GM12878 (cell line): Measurements from ENCODE around the gene IDS. TPM values are rescaled to one million over a fixed set of nuclear protein-coding genes. Genes with fewer than 3 reads are reported as not detected.

ENCODE experiments used
- ATAC-seq: fragments of 200-7000 bp; cut with Tn5 transposase; 3 replicates; pipeline ENCODE4 v1.9.1; 2020; ENCODE audit warnings: mild to moderate bottlenecking, moderate library complexity
- BruUV-seq: library from RNA; stranded (reverse); fragments of 400-500 nt; replicated peaks from 2 replicates; lab custom pipeline; 2021; lab: Mats Ljungman, UMichigan
- CTCF ChIA-PET: fragments of 300-600 bp; sonication (Branson Sonifier 250); formaldehyde crosslinking; extraction: SDS; loops from one replicate; lab custom pipeline; 2021; ENCODE audit warnings: inconsistent platforms; lab: Yijun Ruan, JAX
- POLR2A ChIA-PET: fragments of 350-600 bp; formaldehyde crosslinking; extraction: SDS; loops from one replicate; lab custom pipeline; 2021; ENCODE audit warnings: inconsistent platforms; lab: Charles Lee
- RAD21 ChIA-PET: fragments of 300-600 bp; sonication (Branson Sonifier 250); formaldehyde crosslinking; loops from one replicate; lab custom pipeline; 2023; ENCODE audit warnings: antibody characterized with exemption; ENCODE audit not compliant: unreplicated experiment; lab: Charles Lee
- SMC1A ChIA-PET: fragments of 300-600 bp; sonication (Branson Sonifier 250); formaldehyde crosslinking; loops from one replicate; lab custom pipeline; 2023; ENCODE audit not compliant: unreplicated experiment, uncharacterized antibody; lab: Charles Lee
- DNase-seq: peaks from one replicate; pipeline ENCODE4 v3.0.0-alpha.2; 2011; ENCODE audit warnings: low read depth, low spot score
- FAIRE-seq: peaks from 3 replicates; lab custom pipeline; 2011; peaks lifted over from hg19 to GRCh38; lab: Jason Lieb, UNC
- H2AFZ ChIP-seq: 2 replicates; pipeline ENCODE4 v1.6.0; 2011; ENCODE audit warnings: low read depth, low read length, control low read depth; ENCODE audit not compliant: control insufficient read depth
- H3K27ac ChIP-seq: 2 replicates; pipeline ENCODE4 v1.5.1; 2011; ENCODE audit warnings: control low read depth; ENCODE audit not compliant: control insufficient read depth, insufficient read depth
- H3K27me3 ChIP-seq, 2 experiments: replicated peaks in 1 of 2; 2 replicates each; pipeline versions ENCODE4 v1.6.0 to v1.6.1; 2011; ENCODE audit warnings: low read length in 1 of 2; ENCODE audit not compliant: control insufficient read depth in 2 of 2, insufficient read depth in 2 of 2
- H3K36me3 ChIP-seq, 2 experiments: 2 replicates each; pipeline ENCODE4 v1.5.1; 2011; ENCODE audit warnings: low read length in 1 of 2; ENCODE audit not compliant: control insufficient read depth in 2 of 2, insufficient read depth in 2 of 2
- H3K4me1 ChIP-seq: 2 replicates; pipeline ENCODE4 v1.6.1; 2011; ENCODE audit warnings: mild to moderate bottlenecking, low read length, moderate library complexity, mixed read lengths; ENCODE audit not compliant: control insufficient read depth, insufficient read depth
- H3K4me2 ChIP-seq: 2 replicates; pipeline ENCODE4 v1.6.0; 2011; ENCODE audit warnings: control low read depth; ENCODE audit not compliant: control insufficient read depth, insufficient read depth
- H3K4me3 ChIP-seq: fragments of 200-600 bp; sonication (generic); 2 replicates; pipeline ENCODE4 v1.5.1; 2016
- H3K79me2 ChIP-seq: 2 replicates; pipeline ENCODE4 v1.6.0; 2011; ENCODE audit warnings: low read length; ENCODE audit not compliant: control insufficient read depth, insufficient read depth
- H3K9ac ChIP-seq: 2 replicates; pipeline ENCODE4 v1.8.0; 2011; ENCODE audit warnings: low read length, control low read depth, mixed read lengths; ENCODE audit not compliant: control insufficient read depth, insufficient read depth
- H3K9me3 ChIP-seq: replicated peaks from 3 replicates; pipeline ENCODE4 v1.5.1; 2011; ENCODE audit warnings: mild to moderate bottlenecking, low read length; ENCODE audit not compliant: control insufficient read depth, insufficient read depth
- H4K20me1 ChIP-seq: 2 replicates; pipeline ENCODE4 v1.6.0; 2011; ENCODE audit not compliant: control insufficient read depth, insufficient read depth
- GATAD2B ChIP-seq: fragments of 450-650 bp; conservative IDR thresholded peaks from 2 replicates; pipeline ENCODE4 v1.6.1; 2017; ENCODE audit warnings: low read depth, mild to moderate bottlenecking, moderate library complexity
- SMAD5 ChIP-seq: IDR thresholded peaks from 2 replicates; pipeline ENCODE4 v1.6.1; 2016; ENCODE audit warnings: antibody characterized with exemption, low read depth
- ZNF24 ChIP-seq: fragments of 450-650 bp; IDR thresholded peaks from 2 replicates; pipeline ENCODE4 v1.6.1; 2017; ENCODE audit warnings: antibody characterized with exemption, mild to moderate bottlenecking
- WGBS: methylation state at CpG from one replicate; pipeline ENCODE4 v1.1.6; 2016; ENCODE audit warnings: low lambda C conversion rate; ENCODE audit not compliant: insufficient replicate concordance, insufficient coverage; ENCODE audit errors: missing lambda C conversion rate; 5-methylcytosine and 5-hydroxymethylcytosine counted together
- in situ Hi-C: fragments of 300-500 bp; cut with MboI; formaldehyde crosslinking; loops from 9 replicates; pipeline ENCODE4 v1.14.3; 2018; ENCODE audit warnings: mixed read lengths
- intact Hi-C: fragments of 100-400 bp; cut with micrococcal nuclease; formaldehyde crosslinking; loops from one replicate; pipeline ENCODE4 v1.14.2; 2022; ENCODE audit not compliant: unreplicated experiment
- polyA plus RNA-seq, 11 experiments: library from polyadenylated mRNA; depleted of rRNA in 4 of 11; unstranded in 6 of 11; stranded (reverse) in 5 of 11; fragments of >200 nt; fragmentation: Nextera tagmentation in 4 of 11; fragmentation: Illumina TruSeq in 1 of 11; extraction: Ambion mirVana in 4 of 11; extraction: Trizol in 1 of 11; gene quantifications; 1 replicate in 1 of 11; 2 replicates in 10 of 11; pipeline versions ENCODE4 v1.2.1 to v1.2.3, GENCODE V29; 2011 to 2016; ENCODE audit warnings: inconsistent platforms in 2 of 11, missing spikeins in 2 of 11, low read depth in 1 of 11
- total RNA-seq, 4 experiments: library from RNA; depleted of rRNA in 3 of 4; stranded (reverse); fragments of >200 nt in 3 of 4; fragmentation: Illumina TruSeq in 1 of 4; extraction: Trizol in 1 of 4; gene quantifications; 2 replicates each; pipeline versions ENCODE4 v1.2.1 to v1.2.3, GENCODE V29; 2013 to 2021
- TF ChIP-seq, protein P1 (sequence below): fragments of 150-350 bp; IDR thresholded peaks from 2 replicates; pipeline ENCODE4 v1.6.1; 2014; ENCODE audit warnings: mild to moderate bottlenecking, low read depth, low read length
- TF ChIP-seq, protein P2 (sequence below): fragments of 450-650 bp; IDR thresholded peaks from 2 replicates; pipeline ENCODE4 v1.6.1; 2018; ENCODE audit warnings: borderline replicate concordance, mild to moderate bottlenecking; ENCODE audit not compliant: partially characterized antibody

IDS gene
- total and polyA plus RNA-seq, 10 of the 15 experiments (the other 5 are each of a cell fraction or from before 2014, with no cell fraction given): 6.1 to 79.1 (median 51.7) TPM

DNA sequence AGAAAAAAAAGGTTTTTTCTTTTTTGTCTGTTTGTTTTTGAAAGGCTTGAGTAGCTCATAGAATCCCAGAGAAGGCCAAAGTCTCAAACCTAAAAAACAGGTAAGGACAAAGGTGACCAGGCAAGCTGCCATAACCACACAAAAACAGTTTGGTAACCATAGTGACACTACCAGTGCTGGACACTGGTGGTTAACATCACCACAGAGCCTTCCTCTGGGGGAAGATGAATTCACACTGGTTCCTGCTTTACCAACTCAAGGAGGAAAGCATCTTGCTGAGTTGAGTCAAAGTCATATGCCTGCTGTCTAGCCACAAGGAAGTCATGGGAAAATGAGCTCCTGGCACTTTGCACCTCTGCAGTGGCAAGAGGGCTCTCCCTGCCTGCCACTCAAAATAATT, 32.5 kb downstream of the IDS start (continued):
- TF ChIP-seq SMAD5: no peak
- no peak for TF ChIP-seq GATAD2B
- TF ChIP-seq, protein P1, sequence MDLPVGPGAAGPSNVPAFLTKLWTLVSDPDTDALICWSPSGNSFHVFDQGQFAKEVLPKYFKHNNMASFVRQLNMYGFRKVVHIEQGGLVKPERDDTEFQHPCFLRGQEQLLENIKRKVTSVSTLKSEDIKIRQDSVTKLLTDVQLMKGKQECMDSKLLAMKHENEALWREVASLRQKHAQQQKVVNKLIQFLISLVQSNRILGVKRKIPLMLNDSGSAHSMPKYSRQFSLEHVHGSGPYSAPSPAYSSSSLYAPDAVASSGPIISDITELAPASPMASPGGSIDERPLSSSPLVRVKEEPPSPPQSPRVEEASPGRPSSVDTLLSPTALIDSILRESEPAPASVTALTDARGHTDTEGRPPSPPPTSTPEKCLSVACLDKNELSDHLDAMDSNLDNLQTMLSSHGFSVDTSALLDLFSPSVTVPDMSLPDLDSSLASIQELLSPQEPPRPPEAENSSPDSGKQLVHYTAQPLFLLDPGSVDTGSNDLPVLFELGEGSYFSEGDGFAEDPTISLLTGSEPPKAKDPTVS: no peak

DNA sequence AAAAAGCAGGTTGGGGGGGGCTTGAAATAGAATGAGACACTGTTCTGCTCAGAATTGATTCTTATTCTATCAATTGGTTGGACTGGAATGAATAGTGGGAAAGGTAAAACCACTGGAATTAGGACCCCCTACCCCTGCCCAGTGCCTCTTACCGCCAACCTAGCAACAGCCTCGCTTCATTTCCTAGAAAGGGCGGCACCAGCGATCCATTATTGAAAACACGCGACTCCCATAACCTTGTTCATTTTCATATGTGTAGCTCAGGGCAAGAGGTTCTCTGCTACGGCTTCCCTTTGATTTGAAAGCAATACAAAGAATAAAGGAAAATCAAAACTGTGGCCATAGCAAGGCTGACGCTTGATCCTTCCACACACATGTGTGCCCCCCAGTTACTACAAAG, 33.7 kb downstream of the IDS start:
- SMC1A ChIA-PET: interaction anchor here (0.7 to 2.3 kb wide), 17 partner anchors 10 to 1425 kb away, joined by 3 to 13 read pairs (median 3); no protein-coding TSS in a partner anchor
- H3K36me3 ChIP-seq: no peaks in the 10 kb centered on the region
- no peak overlapping the region for H3K9ac ChIP-seq
- H2AFZ ChIP-seq: no peak overlapping the region
- no peak overlapping the region for H3K27ac ChIP-seq
- TF ChIP-seq, protein P2, sequence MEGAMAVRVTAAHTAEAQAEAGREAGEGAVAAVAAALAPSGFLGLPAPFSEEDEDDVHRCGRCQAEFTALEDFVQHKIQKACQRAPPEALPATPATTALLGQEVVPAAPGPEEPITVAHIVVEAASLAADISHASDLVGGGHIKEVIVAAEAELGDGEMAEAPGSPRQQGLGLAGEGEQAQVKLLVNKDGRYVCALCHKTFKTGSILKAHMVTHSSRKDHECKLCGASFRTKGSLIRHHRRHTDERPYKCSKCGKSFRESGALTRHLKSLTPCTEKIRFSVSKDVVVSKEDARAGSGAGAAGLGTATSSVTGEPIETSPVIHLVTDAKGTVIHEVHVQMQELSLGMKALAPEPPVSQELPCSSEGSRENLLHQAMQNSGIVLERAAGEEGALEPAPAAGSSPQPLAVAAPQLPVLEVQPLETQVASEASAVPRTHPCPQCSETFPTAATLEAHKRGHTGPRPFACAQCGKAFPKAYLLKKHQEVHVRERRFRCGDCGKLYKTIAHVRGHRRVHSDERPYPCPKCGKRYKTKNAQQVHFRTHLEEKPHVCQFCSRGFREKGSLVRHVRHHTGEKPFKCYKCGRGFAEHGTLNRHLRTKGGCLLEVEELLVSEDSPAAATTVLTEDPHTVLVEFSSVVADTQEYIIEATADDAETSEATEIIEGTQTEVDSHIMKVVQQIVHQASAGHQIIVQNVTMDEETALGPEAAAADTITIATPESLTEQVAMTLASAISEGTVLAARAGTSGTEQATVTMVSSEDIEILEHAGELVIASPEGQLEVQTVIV: no peak
- no peak for TF ChIP-seq ZNF24
- TF ChIP-seq, all 136 proteins: peak for 0
- Histone ChIP-seq H3K79me2 (no peaks in the 10 kb centered on the region), H3K4me1 (no peaks in the 10 kb centered on the region), H3K4me2 (no peak overlapping the region), H3K27me3 (no peaks in the 10 kb centered on the region; a peak in 1 of 4 replicates), H4K20me1 (no peaks in the 10 kb centered on the region), H3K4me3 (no peak overlapping the region), H3K9me3 (no peaks in the 10 kb centered on the region)
- RAD21 ChIA-PET: interaction anchor here (0.7 to 3.2 kb wide), 13 partner anchors 9 to 1996 kb away, joined by 3 to 13 read pairs (median 4); no protein-coding TSS in a partner anchor
- in situ Hi-C loops (loop anchor here (5.0 kb wide), 1 partner anchor 1424 kb away; no protein-coding TSS in a partner anchor), intact Hi-C loops (loop anchor here (1.0 to 10.0 kb wide), 3 partner anchors 587 to 1423 kb away; no protein-coding TSS in a partner anchor)
- 43% methylated on average over 8 of the region's 8 CpGs for WGBS
- no peak for FAIRE-seq
- no peak for DNase-seq
- ATAC-seq: no peak
- POLR2A ChIA-PET: no interaction called here
- CTCF ChIA-PET: interaction anchor here (0.6 to 6.2 kb wide), 33 partner anchors 9 to 1996 kb away, joined by 3 to 59 read pairs (median 4); no protein-coding TSS in a partner anchor
- no TSS peak for BruUV-seq
